ENCODE measurements around the gene NCAPD3. TPM values are rescaled to one million over a fixed set of nuclear protein-coding genes. Genes with fewer than 3 reads are reported as not detected.
A peak's percentile ranks its signal among the peaks of the same experiment; 100 is the strongest.

Gene NCAPD3
- total RNA-seq, 2 donors from 2014 or later = 42.6 to 45.5 TPM

DNA sequence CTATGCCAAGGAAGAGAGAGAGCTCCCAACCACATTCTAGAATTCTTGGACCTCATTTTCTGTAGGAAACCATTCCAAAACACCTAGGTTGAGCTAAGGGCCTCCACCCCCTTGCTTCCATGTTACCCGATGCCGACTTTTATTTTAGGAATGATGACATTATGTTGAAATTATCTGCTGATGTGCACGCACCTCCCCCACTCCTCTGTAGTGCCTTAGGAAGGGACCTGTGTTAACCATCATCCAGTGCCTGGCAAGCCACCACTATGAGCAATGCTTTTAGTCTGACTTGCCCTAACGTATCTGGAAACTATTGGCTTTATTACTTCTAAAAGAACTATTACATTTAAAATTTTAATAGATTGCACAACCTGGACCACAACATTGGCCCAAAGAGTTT, 42.1 kb downstream of the NCAPD3 start:
- H3K9me3 Mint-ChIP-seq = no peaks in the 10 kb centered on the region
- Histone ChIP-seq H3K27me3 (ENCODE audit: control insufficient read depth, insufficient read depth, low read length, poor library complexity, severe bottlenecking) (no peaks in the 10 kb centered on the region), H3K27ac (ENCODE audit: low read depth, low read length) (no peak overlapping the region), H3K9ac (ENCODE audit: extremely low read depth, low read length, poor library complexity, severe bottlenecking) (no peak overlapping the region), H3K4me3 (ENCODE audit: low read length) (no peak overlapping the region), H3K9me3 (ENCODE audit: control insufficient read depth, low read length) (no peaks in the 10 kb centered on the region), H3K4me1 (ENCODE audit: control insufficient read depth, insufficient read depth, low read length) (no peaks in the 10 kb centered on the region), H3K36me3 (ENCODE audit: control insufficient read depth, insufficient read depth, low read length) (peaks cover 80% of the 10 kb centered on the region)
- H3K4me1 Mint-ChIP-seq = no peaks in the 10 kb centered on the region
- TF ChIP-seq CTCF (conservative IDR thresholded peaks at IDR 0.05) = no peak
- peaks cover 61% of the 10 kb centered on the region for H3K36me3 Mint-ChIP-seq (ENCODE audit: low read depth)
- whole genome bisulfite sequencing, 2 experiments (ENCODE audit: insufficient coverage in 1 of 2, insufficient read length in 1 of 2) = 94 to 100% methylated on average over 1 to 4 of the region's 4 CpGs
- no peak overlapping the region for H3K4me3 Mint-ChIP-seq
- no peak overlapping the region for H3K27ac Mint-ChIP-seq
- H3K27me3 Mint-ChIP-seq (ENCODE audit: insufficient read depth) = no peaks in the 10 kb centered on the region
- DNase-seq = no peak

GRCh38 chr11:134178032-134178674, 45.6 kb downstream of the NCAPD3 start:
- H3K4me3 ChIP-seq (ENCODE audit: low read length) = no peak overlapping the region
- Mint-ChIP-seq H3K4me1 (no peaks in the 10 kb centered on the region), H3K9me3 (no peaks in the 10 kb centered on the region)

DNA sequence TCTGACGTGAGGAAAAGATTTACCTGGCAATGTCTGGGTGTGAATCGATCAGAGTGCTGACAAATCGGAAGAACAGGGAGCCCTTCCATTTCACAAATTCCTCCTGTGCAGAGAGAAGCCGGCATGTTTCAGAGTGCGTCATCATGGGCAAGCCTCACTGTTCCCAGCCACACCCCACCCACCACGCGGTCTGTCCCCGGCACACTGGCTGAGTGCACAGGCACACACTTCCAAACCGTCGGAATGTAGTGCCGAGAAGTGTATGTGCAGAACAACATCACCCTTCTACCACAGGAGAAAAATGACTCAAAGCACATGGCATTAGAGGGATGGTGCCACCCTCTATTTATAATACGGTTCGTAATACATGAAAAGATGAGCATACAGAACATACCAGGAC, 47.5 kb downstream of the NCAPD3 start:
- Mint-ChIP-seq H3K9me3 (peaks cover 13% of the 10 kb centered on the region), H3K4me3 (no peak overlapping the region), H3K4me1 (no peaks in the 10 kb centered on the region), H3K27me3 (ENCODE audit: insufficient read depth) (no peaks in the 10 kb centered on the region), H3K27ac (no peak overlapping the region), H3K36me3 (ENCODE audit: low read depth) (peaks cover 82% of the 10 kb centered on the region)
- peaks cover 16% of the 10 kb centered on the region for H3K9me3 ChIP-seq (ENCODE audit: control insufficient read depth, low read length)
- no peaks in the 10 kb centered on the region for H3K27me3 ChIP-seq (ENCODE audit: control insufficient read depth, insufficient read depth, low read length, poor library complexity, severe bottlenecking)
- no peak overlapping the region for H3K27ac ChIP-seq (ENCODE audit: low read depth, low read length)
- no peak overlapping the region for H3K4me3 ChIP-seq (ENCODE audit: low read length)
- WGBS, 2 experiments (ENCODE audit: insufficient coverage in 1 of 2, insufficient read length in 1 of 2) = 95 to 96% methylated on average over 9 to 13 of the region's 13 CpGs
- H3K36me3 ChIP-seq (ENCODE audit: control insufficient read depth, insufficient read depth, low read length) = peaks cover 86% of the 10 kb centered on the region
- no peak overlapping the region for H3K9ac ChIP-seq (ENCODE audit: extremely low read depth, low read length, poor library complexity, severe bottlenecking)
- TF ChIP-seq CTCF (conservative IDR thresholded peaks at IDR 0.05) = no peak
- no peak for DNase-seq
- no peaks in the 10 kb centered on the region for H3K4me1 ChIP-seq (ENCODE audit: control insufficient read depth, insufficient read depth, low read length)

More at GRCh38 chr11:134178032-134178674, 45.6 kb downstream of the NCAPD3 start:
- Mint-ChIP-seq H3K4me3 (no peak overlapping the region), H3K27ac (peak overlapping the region; percentile 2), H3K27me3 (ENCODE audit: insufficient read depth) (no peaks in the 10 kb centered on the region), H3K36me3 (ENCODE audit: low read depth) (peaks cover 71% of the 10 kb centered on the region)
- 97 to 100% methylated on average over 1 to 3 of the region's 5 CpGs for WGBS, 2 experiments (ENCODE audit: insufficient coverage in 1 of 2, insufficient read length in 1 of 2)
- no peak for DNase-seq
- no peak overlapping the region for H3K27ac ChIP-seq (ENCODE audit: low read depth, low read length)
- peaks cover 3% of the 10 kb centered on the region for H3K9me3 ChIP-seq (ENCODE audit: control insufficient read depth, low read length)
- TF ChIP-seq CTCF (conservative IDR thresholded peaks at IDR 0.05) = no peak
- no peak overlapping the region for H3K9ac ChIP-seq (ENCODE audit: extremely low read depth, low read length, poor library complexity, severe bottlenecking)
- H3K36me3 ChIP-seq (ENCODE audit: control insufficient read depth, insufficient read depth, low read length) = peaks cover 85% of the 10 kb centered on the region
- H3K27me3 ChIP-seq (ENCODE audit: control insufficient read depth, insufficient read depth, low read length, poor library complexity, severe bottlenecking) = no peaks in the 10 kb centered on the region
- no peaks in the 10 kb centered on the region for H3K4me1 ChIP-seq (ENCODE audit: control insufficient read depth, insufficient read depth, low read length)
